NCI-H2081 (cell line): ENCODE results near the gene HP.

ENCODE experiments used
- DNase-seq, 2 experiments: peaks; one replicate each; lab custom pipeline; 2025; lab: John Stamatoyannopoulos, UW

HP gene

GRCh38 chr16:72091217-72091616, 36.9 kb downstream of the HP start:
- DNase-seq, result no peak

- DNase-seq, result peak in 1 of 2 experiments; percentile 1
These were observed 38.6 kb downstream of the HP start for GRCh38 chr16:72092832-72093447.

DNA sequence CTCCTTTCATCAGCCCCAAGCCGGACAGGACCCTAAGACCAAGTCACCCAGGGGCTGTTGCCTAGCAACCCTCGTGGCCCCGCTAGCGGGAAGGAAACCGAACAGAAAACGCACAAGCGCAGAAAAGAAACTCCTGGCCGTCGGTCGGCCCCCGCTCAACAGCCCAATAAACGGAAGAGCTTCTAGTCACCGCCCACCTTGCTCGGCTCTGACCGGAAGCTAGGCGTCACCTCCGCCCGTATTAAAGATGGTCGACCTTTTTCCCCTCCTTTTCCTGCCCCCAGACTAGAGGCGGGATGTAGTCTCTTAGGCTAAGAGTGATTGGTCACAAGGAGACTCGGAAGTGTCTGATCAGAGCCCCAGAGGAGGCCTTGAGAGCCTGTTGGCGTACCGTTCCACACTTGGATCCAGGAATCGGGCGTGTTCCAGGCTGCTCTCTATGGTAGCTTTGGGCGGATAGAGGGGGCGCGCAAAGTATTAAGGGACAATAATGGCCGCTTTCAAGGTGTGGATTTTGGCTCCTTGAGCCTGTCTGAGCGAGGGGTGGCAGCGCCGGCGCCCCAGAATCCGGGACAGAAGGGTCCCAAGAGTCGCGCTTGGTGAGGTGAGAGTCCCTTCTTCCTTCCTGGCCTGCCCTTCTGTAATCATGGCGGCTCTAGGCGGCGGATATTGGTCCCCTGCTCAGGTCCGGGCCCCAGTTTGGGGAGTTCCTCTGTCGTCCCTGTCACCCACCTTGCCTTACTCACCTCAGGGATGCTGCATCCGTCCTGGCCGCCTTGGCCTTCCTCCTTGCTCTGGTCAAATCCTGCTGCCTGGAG, 39.4 kb downstream of the HP start, which contains the start of the genes DHX38 and TXNL4B:
DHX38 (plus strand) TSS at position 400 of the 818 bp plus-strand sequence. CDS start 2,311 bp downstream, outside the sequence.
TXNL4B (minus strand) TSS at position 173 of the 818 bp plus-strand sequence. CDS start 2,871 bp downstream, outside the sequence.
- DNase-seq, result peak; percentile 95 to 97

DNA sequence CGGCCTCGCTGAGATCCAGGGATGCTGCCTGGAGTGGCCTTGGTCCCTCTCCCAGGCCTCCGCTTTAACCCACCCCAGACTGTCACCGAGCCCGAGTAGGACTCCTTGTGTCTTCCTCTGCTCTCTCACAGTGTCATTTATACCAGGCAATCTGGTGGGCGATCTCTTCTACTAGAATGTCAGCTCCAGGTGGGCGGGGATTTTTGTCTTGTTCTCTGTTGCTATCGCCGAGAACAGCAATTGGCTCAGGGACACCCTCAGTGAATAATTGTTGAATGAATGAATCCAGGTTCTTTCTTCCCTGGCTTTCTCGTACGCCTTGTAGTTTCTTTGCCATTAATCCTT, 39.9 kb downstream of the HP start:
- no peak for DNase-seq

GRCh38 chr16:72098936-72099335, 44.6 kb downstream of the HP start:
- DNase-seq, result no peak

GRCh38 chr16:72099377-72099818, 45.1 kb downstream of the HP start:
- DNase-seq, result peak in 1 of 2 experiments; percentile 40

DNA sequence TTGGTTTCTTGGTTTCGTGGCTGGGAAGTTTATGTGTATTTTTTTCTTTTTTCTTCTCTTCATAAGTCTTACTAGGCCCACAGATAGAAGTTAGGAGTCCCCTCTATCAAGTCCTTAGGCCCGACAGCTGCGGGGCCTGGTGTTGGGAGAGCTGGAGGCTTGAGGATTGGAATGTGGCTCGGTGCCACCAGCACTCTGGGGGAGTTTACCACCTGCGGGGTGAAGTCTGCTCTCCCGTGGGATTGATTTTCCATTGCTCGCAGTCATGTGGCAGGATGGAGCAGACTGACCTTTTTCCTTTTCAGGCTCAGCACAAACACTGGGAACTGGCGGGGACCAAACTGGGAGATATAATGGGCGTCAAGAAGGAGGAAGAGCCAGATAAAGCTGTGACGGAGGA, 46.9 kb downstream of the HP start:
- no peak for DNase-seq

GRCh38 chr16:72104905-72105304, 50.6 kb downstream of the HP start:
- no peak for DNase-seq

DNA sequence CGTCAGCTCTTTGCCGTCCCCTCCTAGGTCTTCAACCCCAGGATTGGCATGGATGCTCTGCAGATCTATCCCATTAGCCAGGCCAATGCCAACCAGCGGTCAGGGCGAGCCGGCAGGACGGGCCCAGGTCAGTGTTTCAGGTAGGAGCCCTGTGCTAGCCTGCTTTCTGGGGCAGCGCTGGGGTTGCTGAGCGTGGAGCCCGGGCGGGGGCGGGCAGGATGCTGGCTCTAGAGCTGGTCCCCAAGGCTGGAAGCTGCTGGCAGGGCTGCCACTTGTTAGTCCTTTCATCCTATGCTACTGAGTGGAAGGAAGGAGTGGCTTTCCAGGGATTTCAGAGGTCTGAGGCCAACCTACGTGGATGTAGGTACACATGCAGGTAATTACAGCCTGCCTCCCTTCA, 51.7 kb downstream of the HP start:
- no peak for DNase-seq

DNA sequence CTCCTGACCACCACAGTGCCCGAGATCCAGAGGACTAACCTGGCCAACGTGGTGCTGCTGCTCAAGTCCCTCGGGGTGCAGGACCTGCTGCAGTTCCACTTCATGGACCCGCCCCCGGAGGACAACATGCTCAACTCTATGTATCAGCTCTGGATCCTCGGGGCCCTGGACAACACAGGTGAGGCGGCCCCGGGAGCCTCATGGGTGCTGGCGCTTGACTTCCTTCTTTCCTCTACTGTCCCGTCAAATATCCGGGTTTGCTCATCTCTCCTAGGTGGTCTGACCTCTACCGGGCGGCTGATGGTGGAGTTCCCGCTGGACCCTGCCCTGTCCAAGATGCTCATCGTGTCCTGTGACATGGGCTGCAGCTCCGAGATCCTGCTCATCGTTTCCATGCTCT, 53.1 kb downstream of the HP start:
- DNase-seq, result no peak

DNA sequence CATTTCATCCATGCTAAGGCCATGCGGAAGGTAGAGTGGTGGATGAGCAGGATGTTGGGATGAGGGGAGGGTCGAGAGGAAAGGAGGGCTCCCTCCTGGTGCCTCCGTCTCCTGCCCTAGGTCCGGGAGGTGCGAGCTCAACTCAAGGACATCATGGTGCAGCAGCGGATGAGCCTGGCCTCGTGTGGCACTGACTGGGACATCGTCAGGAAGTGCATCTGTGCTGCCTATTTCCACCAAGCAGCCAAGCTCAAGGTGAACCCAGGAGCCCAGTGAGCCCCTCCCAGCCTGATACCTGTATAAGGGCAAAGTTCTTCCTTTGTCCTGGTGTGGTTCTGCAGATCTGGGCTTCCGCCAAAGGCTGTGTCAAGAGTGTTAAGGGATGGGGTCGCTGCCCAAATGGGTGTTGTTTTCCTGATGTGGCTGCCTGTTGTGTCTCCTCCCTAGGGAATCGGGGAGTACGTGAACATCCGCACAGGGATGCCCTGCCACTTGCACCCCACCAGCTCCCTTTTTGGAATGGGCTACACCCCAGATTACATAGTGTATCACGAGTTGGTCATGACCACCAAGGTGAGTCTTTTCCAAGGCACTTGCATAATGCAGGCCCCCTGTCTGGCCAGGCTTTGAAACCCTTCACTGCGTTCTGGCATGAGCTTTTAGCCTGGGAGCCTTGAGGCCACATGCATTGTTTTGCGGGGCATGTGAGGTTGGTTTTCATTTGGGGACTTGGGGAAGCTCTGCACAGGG, 54.2 kb downstream of the HP start:
- no peak for DNase-seq

GRCh38 chr16:72109300-72109699, 55.0 kb downstream of the HP start:
- no peak for DNase-seq

- DNase-seq, result no peak
These were observed 55.7 kb downstream of the HP start for GRCh38 chr16:72109966-72110530.
